Natural killer cell (primary cell): ENCODE results near the gene MPZ. TPM values are rescaled to one million over a fixed set of nuclear protein-coding genes. Genes with fewer than 3 reads are reported as not detected.

Experiments used
- ATAC-seq, 3 donors: fragments of 150-1000 bp in 2 of 3; fragments of 200-7000 bp in 1 of 3; cut with Tn5 transposase; 1 replicate in 1 of 3; 2 replicates in 2 of 3; pipeline ENCODE4 v1.10.0; 2021; ENCODE audit warnings: mild to moderate bottlenecking in 2 of 3, moderate library complexity in 2 of 3
- DNase-seq, 2 donors: peaks; one replicate each; pipeline versions ENCODE4 v3.0.0 to v3.0.0-alpha.2; 2013 to 2021; ENCODE audit warnings: mixed read lengths in 1 of 2
- H3K27ac ChIP-seq: one replicate; pipeline ENCODE4 v1.5.1; 2013; ENCODE audit warnings: mild to moderate bottlenecking, low read length
- H3K27me3 ChIP-seq: one replicate; pipeline ENCODE4 v1.6.1; 2013; ENCODE audit warnings: low read length; ENCODE audit not compliant: control insufficient read depth, insufficient read depth
- H3K36me3 ChIP-seq: one replicate; pipeline ENCODE4 v1.6.1; 2013; ENCODE audit warnings: low read length; ENCODE audit not compliant: control insufficient read depth, insufficient read depth
- H3K4me1 ChIP-seq: one replicate; pipeline ENCODE4 v1.6.1; 2013; ENCODE audit warnings: low read length; ENCODE audit not compliant: control insufficient read depth, insufficient read depth
- H3K4me3 ChIP-seq: one replicate; pipeline ENCODE4 v1.5.1; 2013; ENCODE audit warnings: low read length
- H3K9me3 ChIP-seq: one replicate; pipeline ENCODE4 v1.6.1; 2013; ENCODE audit warnings: low read length; ENCODE audit not compliant: control insufficient read depth, insufficient read depth
- H3K27ac Mint-ChIP-seq, 2 donors: one replicate each; pipeline ENCODE4 v1.8.0; 2022; ENCODE audit warnings: mild to moderate bottlenecking in 2 of 2, mixed read lengths in 2 of 2, moderate library complexity in 1 of 2
- H3K27me3 Mint-ChIP-seq, 2 donors: one replicate each; pipeline ENCODE4 v1.8.0; 2022; ENCODE audit warnings: low read depth in 2 of 2, mixed read lengths in 2 of 2
- H3K36me3 Mint-ChIP-seq: one replicate; pipeline ENCODE4 v1.8.0; 2022; ENCODE audit warnings: mixed read lengths
- H3K4me1 Mint-ChIP-seq, 2 donors: one replicate each; pipeline ENCODE4 v1.8.0; 2022; ENCODE audit warnings: mixed read lengths in 2 of 2
- H3K4me3 Mint-ChIP-seq: one replicate; pipeline ENCODE4 v1.8.0; 2022; ENCODE audit warnings: mild to moderate bottlenecking, moderate library complexity, mixed read lengths
- H3K9me3 Mint-ChIP-seq, 2 donors: one replicate each; pipeline ENCODE4 v1.8.0; 2022; ENCODE audit warnings: mixed read lengths in 2 of 2
- CTCF ChIP-seq: fragments of 200-600 bp; IDR thresholded peaks from one replicate; pipeline ENCODE4 v1.8.0; 2022; ENCODE audit warnings: antibody characterized with exemption
- WGBS: methylation state at CpG from one replicate; pipeline ENCODE4 v1.1.7; 2013; ENCODE audit warnings: missing lambda C conversion rate; ENCODE audit not compliant: insufficient coverage; 5-methylcytosine and 5-hydroxymethylcytosine counted together
- intact Hi-C: fragments of 100-400 bp; cut with micrococcal nuclease; formaldehyde crosslinking; loops from one replicate; pipeline ENCODE4 v1.14.2; 2022
- total RNA-seq, 4 donors: library from RNA; stranded (reverse); fragments of 120-200 nt in 1 of 4; gene quantifications; one replicate each; pipeline versions ENCODE4 v1.2.3 to v1.2.4, GENCODE V29; 2013 to 2022

Gene MPZ
- total RNA-seq, 3 donors from 2014 or later (not counting 1 experiment from before 2014, with no cell fraction given) = 4.6 to 9.0 (median 8.7) TPM

GRCh38 chr1:161287482-161288054 lies 22.2 kb downstream of the MPZ start:
- intact Hi-C loops = no loop called here
- no peak for TF ChIP-seq CTCF

GRCh38 chr1:161285521-161285920 lies 24.2 kb downstream of the MPZ start:
- WGBS = 83% methylated on average over 5 of the region's 5 CpGs
- Histone ChIP-seq H3K4me1 (no peaks in the 10 kb centered on the region), H3K27me3 (no peaks in the 10 kb centered on the region), H3K4me3 (no peak overlapping the region), H3K36me3 (no peaks in the 10 kb centered on the region), H3K9me3 (no peaks in the 10 kb centered on the region), H3K27ac (no peak overlapping the region)
- Mint-ChIP-seq H3K36me3 (no peaks in the 10 kb centered on the region), H3K27ac (no peak overlapping the region), H3K9me3 (no peaks in the 10 kb centered on the region), H3K27me3 (peaks cover 0 to 3% of the 10 kb centered on the region in 2 donors), H3K4me1 (no peaks in the 10 kb centered on the region), H3K4me3 (no peak overlapping the region)
- DNase-seq (no peak), ATAC-seq (no peak)
- intact Hi-C loops = no loop called here
- no peak for TF ChIP-seq CTCF

More at GRCh38 chr1:161287482-161288054, 22.2 kb downstream of the MPZ start:
- WGBS = 100% methylated on average over 2 of the region's 3 CpGs
- DNase-seq = no peak
- Mint-ChIP-seq H3K27ac (no peak overlapping the region), H3K36me3 (no peaks in the 10 kb centered on the region), H3K4me3 (no peak overlapping the region), H3K4me1 (peaks cover 6% of the 10 kb centered on the region in 2 donors), H3K27me3 (peaks cover 0 to 3% of the 10 kb centered on the region in 2 donors), H3K9me3 (no peaks in the 10 kb centered on the region)
- no peaks in the 10 kb centered on the region for H3K36me3 ChIP-seq
- no peaks in the 10 kb centered on the region for H3K9me3 ChIP-seq
- H3K4me3 ChIP-seq = no peak overlapping the region
- H3K27me3 ChIP-seq = no peaks in the 10 kb centered on the region
- no peaks in the 10 kb centered on the region for H3K4me1 ChIP-seq
- ATAC-seq = no peak
- no peak overlapping the region for H3K27ac ChIP-seq

- intact Hi-C loops = no loop called here
- Mint-ChIP-seq H3K4me3 (no peak overlapping the region), H3K27ac (no peak overlapping the region), H3K27me3 (peaks cover 0 to 3% of the 10 kb centered on the region in 2 donors), H3K9me3 (no peaks in the 10 kb centered on the region), H3K4me1 (no peaks in the 10 kb centered on the region), H3K36me3 (no peaks in the 10 kb centered on the region)
- TF ChIP-seq CTCF = no peak
- H3K4me3 ChIP-seq = no peak overlapping the region
- H3K27me3 ChIP-seq = no peaks in the 10 kb centered on the region
- no peaks in the 10 kb centered on the region for H3K36me3 ChIP-seq
- WGBS = 84% methylated on average over 2 of the region's 2 CpGs
- no peaks in the 10 kb centered on the region for H3K4me1 ChIP-seq
- no peaks in the 10 kb centered on the region for H3K9me3 ChIP-seq
- H3K27ac ChIP-seq = no peak overlapping the region
- DNase-seq (no peak), ATAC-seq (no peak)
Measured at GRCh38 chr1:161285113-161285512, 24.7 kb downstream of the MPZ start.

GRCh38 chr1:161282991-161283390 lies 26.8 kb downstream of the MPZ start:
- ATAC-seq (no peak), DNase-seq (no peak)
- intact Hi-C loops = no loop called here
- no peak overlapping the region for H3K4me3 ChIP-seq
- no peaks in the 10 kb centered on the region for H3K9me3 ChIP-seq
- H3K27me3 ChIP-seq = no peaks in the 10 kb centered on the region
- no peak for TF ChIP-seq CTCF
- no peaks in the 10 kb centered on the region for H3K36me3 ChIP-seq
- H3K4me1 Mint-ChIP-seq = no peaks in the 10 kb centered on the region
- H3K27ac Mint-ChIP-seq = no peak overlapping the region
- H3K4me3 Mint-ChIP-seq = no peak overlapping the region
- peaks cover 0 to 3% of the 10 kb centered on the region in 2 donors for H3K27me3 Mint-ChIP-seq
- H3K9me3 Mint-ChIP-seq = no peaks in the 10 kb centered on the region
- no peak overlapping the region for H3K27ac ChIP-seq
- WGBS = no CpG with 5 or more reads among the region's 1 CpG
- H3K4me1 ChIP-seq = no peaks in the 10 kb centered on the region
- H3K36me3 Mint-ChIP-seq = no peaks in the 10 kb centered on the region
